Subcutaneous adipose tissue (tissue), 4 donors: ENCODE measurements around the gene C2CD3. TPM values are rescaled to one million over a fixed set of nuclear protein-coding genes. Genes with fewer than 3 reads are reported as not detected.

ENCODE experiments used
- CTCF ChIP-seq: fragments of 450-650 bp; IDR thresholded peaks from one replicate; pipeline ENCODE4 v1.5.1; 2016; ENCODE audit warnings: low read depth, mild to moderate bottlenecking, control low read depth, antibody characterized with exemption, moderate library complexity
- total RNA-seq, 4 donors: library from RNA; depleted of rRNA; stranded (reverse); fragments of >200 nt; gene quantifications; one replicate each; pipeline ENCODE4 v1.1.0, GENCODE V29; 2016

Gene C2CD3
- total RNA-seq, 4 donors from 2014 or later = 15.6 to 33.8 (median 17.5) TPM

- no peak for TF ChIP-seq CTCF
These were observed 38.0 kb downstream of the C2CD3 start for GRCh38 chr11:74132833-74133232.

- no peak for TF ChIP-seq CTCF
These were observed 47.8 kb downstream of the C2CD3 start for GRCh38 chr11:74123008-74123448.

GRCh38 chr11:74121804-74122203 lies 49.0 kb downstream of the C2CD3 start:
- TF ChIP-seq CTCF = no peak

- TF ChIP-seq CTCF = no peak
These were observed 54.1 kb downstream of the C2CD3 start for GRCh38 chr11:74116719-74117118.

- TF ChIP-seq CTCF = no peak
These were observed 57.9 kb downstream of the C2CD3 start for GRCh38 chr11:74112877-74113276.

- TF ChIP-seq CTCF = no peak
These were observed 64.7 kb downstream of the C2CD3 start for GRCh38 chr11:74106124-74106523.

GRCh38 chr11:74102321-74102720 lies 68.5 kb downstream of the C2CD3 start:
- no peak for TF ChIP-seq CTCF
